Suprapubic skin (tissue), 4 donors: ENCODE data around the gene RBMS1. TPM values are rescaled to one million over a fixed set of nuclear protein-coding genes. Genes with fewer than 3 reads are reported as not detected.

ENCODE experiments used
- DNase-seq, 2 donors: peaks; one replicate each; pipeline ENCODE4 v3.0.0-alpha.2; 2019; ENCODE audit warnings: low spot score in 2 of 2
- H3K27ac ChIP-seq: fragments of 200-600 bp; sonication (generic); one replicate; pipeline ENCODE4 v1.5.1; 2019
- H3K27me3 ChIP-seq: fragments of 200-600 bp; sonication (generic); one replicate; pipeline ENCODE4 v1.5.1; 2019
- H3K36me3 ChIP-seq: fragments of 200-600 bp; sonication (generic); one replicate; pipeline ENCODE4 v1.5.1; 2019
- H3K4me1 ChIP-seq: fragments of 200-600 bp; sonication (generic); one replicate; pipeline ENCODE4 v1.5.1; 2019
- H3K4me3 ChIP-seq: fragments of 200-600 bp; sonication (generic); one replicate; pipeline ENCODE4 v1.5.1; 2019; ENCODE audit warnings: mild to moderate bottlenecking
- H3K9me3 ChIP-seq: fragments of 200-600 bp; sonication (generic); one replicate; pipeline ENCODE4 v1.5.1; 2019
- CTCF ChIP-seq, 2 donors: fragments of 200-600 bp in 1 of 2; fragments of 450-650 bp in 1 of 2; sonication (generic) in 1 of 2; IDR thresholded peaks; one replicate each; pipeline ENCODE4 v1.5.1; 2016 to 2019; ENCODE audit warnings: antibody characterized with exemption in 2 of 2, mild to moderate bottlenecking in 1 of 2, moderate library complexity in 1 of 2
- EP300 ChIP-seq: sonication (generic); formaldehyde crosslinking; IDR thresholded peaks from one replicate; pipeline ENCODE4 v1.6.1; 2017; ENCODE audit warnings: antibody characterized with exemption
- POLR2A ChIP-seq, 2 donors: fragments of 450-650 bp; IDR thresholded peaks; one replicate each; pipeline ENCODE4 v1.6.1; 2017; ENCODE audit warnings: antibody characterized with exemption in 2 of 2, mild to moderate bottlenecking in 2 of 2, moderate library complexity in 2 of 2
- POLR2AphosphoS5 ChIP-seq, 3 donors: sonication (generic); formaldehyde crosslinking; IDR thresholded peaks; one replicate each; pipeline ENCODE4 v1.6.1; 2017; ENCODE audit warnings: antibody characterized with exemption in 3 of 3
- WGBS: methylation state at CpG from one replicate; pipeline ENCODE4 v1.1.5; 2018; 5-methylcytosine and 5-hydroxymethylcytosine counted together
- total RNA-seq, 4 donors: library from RNA; depleted of rRNA; stranded (reverse); fragments of >200 nt; gene quantifications; one replicate each; pipeline ENCODE4 v1.1.0, GENCODE V29; 2016

Gene RBMS1
- total RNA-seq, 4 donors from 2014 or later = 55.7 to 92.2 (median 62.2) TPM

- no peak overlapping the region for H3K4me3 ChIP-seq
- DNase-seq = no peak
- no peak overlapping the region for H3K27ac ChIP-seq
- TF ChIP-seq EP300 (no peak), POLR2A (IDR thresholded peaks at IDR 0.05) (no peak), CTCF (IDR thresholded peaks at IDR 0.05) (no peak), POLR2AphosphoS5 (IDR thresholded peaks at IDR 0.05) (no peak)
- H3K27me3 ChIP-seq = no peaks in the 10 kb centered on the region
- H3K9me3 ChIP-seq = no peaks in the 10 kb centered on the region
- 71% methylated on average over 7 of the region's 7 CpGs for WGBS
- peaks cover 24% of the 10 kb centered on the region for H3K4me1 ChIP-seq
- no peaks in the 10 kb centered on the region for H3K36me3 ChIP-seq
These were observed 18.5 kb downstream of the RBMS1 start for GRCh38 chr2:160474891-160475787.

- no peaks in the 10 kb centered on the region for H3K9me3 ChIP-seq
- H3K27ac ChIP-seq = no peak overlapping the region
- H3K27me3 ChIP-seq = no peaks in the 10 kb centered on the region
- 69% methylated on average over 6 of the region's 6 CpGs for WGBS
- no peak overlapping the region for H3K4me3 ChIP-seq
- DNase-seq = no peak
- no peaks in the 10 kb centered on the region for H3K36me3 ChIP-seq
- TF ChIP-seq POLR2A (IDR thresholded peaks at IDR 0.05) = no peak
- peaks cover 32% of the 10 kb centered on the region for H3K4me1 ChIP-seq
These were observed 19.3 kb downstream of the RBMS1 start for GRCh38 chr2:160474319-160474645.

- 39% methylated on average over 2 of the region's 2 CpGs for WGBS
- H3K27ac ChIP-seq = no peak overlapping the region
- no peaks in the 10 kb centered on the region for H3K27me3 ChIP-seq
- H3K9me3 ChIP-seq = no peaks in the 10 kb centered on the region
- no peak for DNase-seq
- H3K4me3 ChIP-seq = no peak overlapping the region
- peaks cover 38% of the 10 kb centered on the region for H3K4me1 ChIP-seq
- H3K36me3 ChIP-seq = no peaks in the 10 kb centered on the region
- TF ChIP-seq POLR2A (IDR thresholded peaks at IDR 0.05) (no peak), CTCF (IDR thresholded peaks at IDR 0.05) (no peak), POLR2AphosphoS5 (IDR thresholded peaks at IDR 0.05) (no peak), EP300 (no peak)
These were observed 19.9 kb downstream of the RBMS1 start for GRCh38 chr2:160473468-160474318.

GRCh38 chr2:160472839-160473251, 20.8 kb downstream of the RBMS1 start:
- no peak for TF ChIP-seq CTCF (IDR thresholded peaks at IDR 0.05)
- no peak for TF ChIP-seq EP300
- no peak for TF ChIP-seq POLR2A (IDR thresholded peaks at IDR 0.05)
- no peaks in the 10 kb centered on the region for H3K9me3 ChIP-seq

GRCh38 chr2:160471950-160472349, 21.7 kb downstream of the RBMS1 start:
- H3K9me3 ChIP-seq = no peaks in the 10 kb centered on the region
- no peaks in the 10 kb centered on the region for H3K36me3 ChIP-seq
- no peak for DNase-seq
- peaks cover 49% of the 10 kb centered on the region for H3K4me1 ChIP-seq
- H3K27ac ChIP-seq = peak overlapping the region; percentile 5
- H3K4me3 ChIP-seq = no peak overlapping the region
- TF ChIP-seq CTCF (IDR thresholded peaks at IDR 0.05) (no peak), POLR2AphosphoS5 (IDR thresholded peaks at IDR 0.05) (no peak), POLR2A (IDR thresholded peaks at IDR 0.05) (no peak), EP300 (no peak)
- WGBS = 64% methylated on average over 3 of the region's 3 CpGs
- H3K27me3 ChIP-seq = no peaks in the 10 kb centered on the region

More at GRCh38 chr2:160472839-160473251, 20.8 kb downstream of the RBMS1 start:
- no peaks in the 10 kb centered on the region for H3K27me3 ChIP-seq
- no peaks in the 10 kb centered on the region for H3K36me3 ChIP-seq
- H3K27ac ChIP-seq = no peak overlapping the region
- H3K4me1 ChIP-seq = peaks cover 46% of the 10 kb centered on the region
- no peak for DNase-seq
- 75% methylated on average over 4 of the region's 4 CpGs for WGBS
- no peak overlapping the region for H3K4me3 ChIP-seq
